Peyer's patch (tissue), 4 donors: ENCODE data around the gene TACC2.

Experiments used
- CTCF ChIP-seq, 6 experiments: fragments of 450-650 bp in 4 of 6; fragments of 200-600 bp in 2 of 6; sonication (generic) in 1 of 6; IDR thresholded peaks; one replicate each; pipeline ENCODE4 v1.5.1; 2017 to 2019; ENCODE audit warnings: antibody characterized with exemption in 6 of 6, mild to moderate bottlenecking in 3 of 6, moderate library complexity in 1 of 6
- POLR2A ChIP-seq, 2 donors: fragments of 450-650 bp; IDR thresholded peaks; one replicate each; pipeline ENCODE4 v1.5.1; 2017; ENCODE audit warnings: antibody characterized with exemption in 2 of 2, mild to moderate bottlenecking in 2 of 2, moderate library complexity in 2 of 2

- TF ChIP-seq CTCF (IDR thresholded peaks at IDR 0.05) (no peak), POLR2A (IDR thresholded peaks at IDR 0.05) (no peak)
Measured at GRCh38 chr10:122115874-122116273, 126.9 kb downstream of the TACC2 start.
